ENCODE measurements around the gene C16orf89.
"Not testable (repeated sequence)": the region's sequence is repeated elsewhere in the genome, so short reads cannot be mapped to it uniquely, and the experiment has no call there.

DNA sequence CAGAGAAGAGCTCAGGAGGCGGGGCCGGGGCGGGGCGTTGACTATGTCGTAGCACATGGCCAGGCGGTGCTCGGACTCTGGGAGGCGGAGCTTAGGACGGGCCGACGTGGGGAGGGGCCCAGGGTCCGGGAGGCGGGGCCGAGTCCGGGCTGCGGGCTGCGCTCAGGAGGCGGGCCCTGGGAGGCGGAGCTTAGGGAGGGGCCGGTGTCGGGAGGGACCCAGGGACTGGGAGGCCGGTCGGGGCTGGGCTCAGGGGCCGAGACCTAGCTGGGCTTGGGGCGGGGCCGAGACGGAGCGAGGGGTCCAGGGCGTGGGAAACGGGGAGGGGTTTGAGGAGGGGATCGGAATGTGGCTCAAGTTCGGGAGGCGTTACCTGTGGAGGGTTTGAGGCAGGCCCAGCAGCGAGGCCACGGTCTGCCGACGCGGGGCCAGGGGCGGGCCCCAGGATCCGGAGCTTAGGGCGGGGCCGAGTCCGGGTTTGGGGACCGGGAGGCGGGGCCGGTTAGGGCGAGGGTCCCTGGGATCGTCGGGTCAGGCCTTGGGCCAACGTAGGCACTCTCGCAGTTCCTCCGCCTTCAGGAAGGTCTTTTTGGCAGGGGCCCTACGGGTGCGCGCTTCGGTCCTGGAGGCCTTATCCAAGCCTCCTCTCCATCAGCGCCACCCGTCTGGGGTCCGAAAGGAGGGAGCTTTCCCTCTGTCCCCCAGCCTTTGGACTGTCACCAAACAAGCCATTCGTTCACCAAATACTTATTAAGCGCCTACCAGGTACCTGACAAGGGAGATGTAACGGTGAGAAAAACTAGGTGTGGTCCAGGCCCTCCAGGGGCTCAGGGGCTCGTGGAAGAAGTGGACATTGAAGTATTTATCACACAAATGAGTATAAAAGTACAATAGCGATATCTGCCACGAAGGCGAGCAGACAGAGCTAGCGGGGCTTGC is 32.7 kb upstream of the C16orf89 start:
- not testable (repeated sequence) for TF ChIP-seq POLR2A (IDR thresholded peaks at IDR 0.05; ENCODE audit: low read length); GATA1 (IDR thresholded peaks at IDR 0.05; ENCODE audit: low read depth, low read length)
